Effector memory CD8-positive, alpha-beta T cell (primary cell): ENCODE results near the gene MYO15B.

Source experiments
- ATAC-seq: fragments of 150-1000 bp; cut with Tn5 transposase; replicated peaks from 2 replicates; pipeline ENCODE4 v1.10.0; 2021; ENCODE audit warnings: mild to moderate bottlenecking, moderate library complexity
- DNase-seq, 3 experiments: peaks; one replicate each; pipeline ENCODE4 v3.0.0; 2021
- H3K27ac Mint-ChIP-seq, 2 donors: one replicate each; pipeline ENCODE4 v1.8.0; 2022; ENCODE audit warnings: mild to moderate bottlenecking in 2 of 2, mixed read lengths in 2 of 2, moderate library complexity in 2 of 2
- H3K27me3 Mint-ChIP-seq, 2 donors: one replicate each; pipeline ENCODE4 v1.8.0; 2022; ENCODE audit warnings: mixed read lengths in 2 of 2
- H3K36me3 Mint-ChIP-seq: one replicate; pipeline ENCODE4 v1.8.0; 2022; ENCODE audit warnings: mild to moderate bottlenecking, moderate library complexity, mixed read lengths; ENCODE audit not compliant: insufficient read depth
- H3K4me1 Mint-ChIP-seq, 2 donors: one replicate each; pipeline ENCODE4 v1.8.0; 2022; ENCODE audit warnings: low read depth in 2 of 2, mixed read lengths in 2 of 2
- H3K4me3 Mint-ChIP-seq, 2 donors: one replicate each; pipeline ENCODE4 v1.8.0; 2022; ENCODE audit warnings: mild to moderate bottlenecking in 2 of 2, mixed read lengths in 2 of 2, moderate library complexity in 2 of 2
- H3K9me3 Mint-ChIP-seq, 2 donors: one replicate each; pipeline ENCODE4 v1.8.0; 2022; ENCODE audit warnings: mixed read lengths in 2 of 2

MYO15B gene

GRCh38 chr17:75622771-75623273, 35.2 kb downstream of the MYO15B start:
- H3K27ac Mint-ChIP-seq: peak overlapping the region in 1 of 2 donors; percentile 64

DNA sequence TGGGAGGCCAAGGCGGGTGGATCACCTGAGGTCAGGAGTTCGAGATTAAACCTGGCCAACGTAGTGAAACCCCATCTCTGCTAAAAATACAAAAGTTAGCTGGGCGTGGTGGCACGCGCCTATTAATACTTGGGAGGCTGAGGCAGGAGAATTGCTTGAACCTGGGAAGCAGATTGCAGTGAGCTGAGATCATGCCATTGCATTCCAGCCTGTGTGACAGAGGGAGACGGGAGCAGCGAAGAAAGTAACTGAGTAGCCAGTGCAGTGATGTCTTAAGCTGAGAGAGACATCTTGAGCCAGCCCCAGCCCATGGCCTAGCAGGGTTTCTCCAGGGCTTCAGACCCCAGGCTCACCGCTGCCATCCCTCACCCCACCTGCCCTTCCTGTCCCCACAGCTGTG, 35.8 kb downstream of the MYO15B start:
- Mint-ChIP-seq H3K27ac (peak overlapping the region in 1 of 2 donors; percentile 64), H3K27me3 (no peaks in the 10 kb centered on the region), H3K9me3 (no peaks in the 10 kb centered on the region), H3K36me3 (peaks cover 6% of the 10 kb centered on the region), H3K4me3 (no peak overlapping the region), H3K4me1 (peaks cover 0 to 2% of the 10 kb centered on the region in 2 donors)
- ATAC-seq (no peak), DNase-seq (no peak)

More at GRCh38 chr17:75622771-75623273, 35.2 kb downstream of the MYO15B start:
- no peaks in the 10 kb centered on the region for H3K9me3 Mint-ChIP-seq
- no peaks in the 10 kb centered on the region for H3K27me3 Mint-ChIP-seq
- H3K36me3 Mint-ChIP-seq: peaks cover 6% of the 10 kb centered on the region
- H3K4me1 Mint-ChIP-seq: peaks cover 0 to 2% of the 10 kb centered on the region in 2 donors
- ATAC-seq: no peak
- no peak for DNase-seq
- H3K4me3 Mint-ChIP-seq: no peak overlapping the region

DNA sequence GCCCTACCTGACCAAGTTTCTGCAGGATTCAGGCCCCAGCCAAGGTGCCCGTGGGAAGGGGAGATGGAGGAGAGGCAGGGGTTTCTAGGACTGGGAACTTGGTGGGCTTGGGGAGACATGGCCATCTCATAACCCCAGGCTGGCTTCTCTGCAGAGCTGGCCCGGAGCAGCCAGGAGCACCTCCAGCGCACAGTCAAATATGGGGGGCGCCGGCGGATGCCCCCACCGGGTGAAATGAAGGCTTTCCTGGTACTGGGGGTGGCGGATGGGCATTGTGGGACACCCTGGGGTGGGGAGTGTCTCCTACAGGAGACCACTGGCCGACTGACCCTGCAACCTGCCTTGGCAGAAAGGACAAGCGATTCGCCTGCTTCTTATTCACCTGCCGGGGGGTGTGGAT, 36.4 kb downstream of the MYO15B start:
- Mint-ChIP-seq H3K4me1 (peaks cover 0 to 2% of the 10 kb centered on the region in 2 donors), H3K27ac (no peak overlapping the region), H3K27me3 (no peaks in the 10 kb centered on the region), H3K9me3 (no peaks in the 10 kb centered on the region), H3K4me3 (no peak overlapping the region), H3K36me3 (peaks cover 6% of the 10 kb centered on the region)
- ATAC-seq (no peak), DNase-seq (no peak)

DNA sequence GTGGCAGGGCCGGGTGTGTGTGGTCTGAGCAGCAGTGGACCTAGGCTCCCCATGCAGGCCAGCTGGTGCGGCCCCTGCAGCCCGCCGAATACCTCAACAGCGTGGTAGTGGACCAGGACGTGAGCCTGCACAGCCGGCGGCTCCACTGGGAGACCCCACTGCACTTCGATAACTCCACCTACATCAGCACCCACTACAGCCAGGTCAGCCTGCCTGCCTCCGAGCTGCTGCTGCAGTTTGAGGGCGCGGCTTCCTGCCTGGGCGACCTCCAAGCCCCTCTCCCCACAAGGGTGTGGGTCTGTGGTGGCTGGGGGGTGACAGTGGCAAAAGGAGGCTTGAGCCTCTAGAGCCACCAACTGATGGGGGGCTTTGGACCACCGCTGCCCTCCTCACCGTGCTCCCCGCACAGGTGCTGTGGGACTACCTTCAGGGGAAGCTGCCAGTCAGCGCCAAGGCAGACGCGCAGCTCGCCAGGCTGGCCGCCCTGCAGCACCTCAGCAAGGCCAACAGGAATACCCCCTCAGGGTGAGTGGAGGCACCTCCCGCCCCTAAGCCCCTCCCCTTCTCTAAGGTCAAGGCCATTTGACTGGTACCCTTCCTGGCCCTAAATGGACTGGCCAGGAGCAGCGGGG, 37.2 kb downstream of the MYO15B start:
- Mint-ChIP-seq H3K9me3 (no peaks in the 10 kb centered on the region), H3K4me3 (no peak overlapping the region), H3K27ac (no peak overlapping the region), H3K27me3 (no peaks in the 10 kb centered on the region), H3K4me1 (peaks cover 0 to 2% of the 10 kb centered on the region in 2 donors), H3K36me3 (peaks cover 9% of the 10 kb centered on the region)
- DNase-seq (no peak), ATAC-seq (no peak)

DNA sequence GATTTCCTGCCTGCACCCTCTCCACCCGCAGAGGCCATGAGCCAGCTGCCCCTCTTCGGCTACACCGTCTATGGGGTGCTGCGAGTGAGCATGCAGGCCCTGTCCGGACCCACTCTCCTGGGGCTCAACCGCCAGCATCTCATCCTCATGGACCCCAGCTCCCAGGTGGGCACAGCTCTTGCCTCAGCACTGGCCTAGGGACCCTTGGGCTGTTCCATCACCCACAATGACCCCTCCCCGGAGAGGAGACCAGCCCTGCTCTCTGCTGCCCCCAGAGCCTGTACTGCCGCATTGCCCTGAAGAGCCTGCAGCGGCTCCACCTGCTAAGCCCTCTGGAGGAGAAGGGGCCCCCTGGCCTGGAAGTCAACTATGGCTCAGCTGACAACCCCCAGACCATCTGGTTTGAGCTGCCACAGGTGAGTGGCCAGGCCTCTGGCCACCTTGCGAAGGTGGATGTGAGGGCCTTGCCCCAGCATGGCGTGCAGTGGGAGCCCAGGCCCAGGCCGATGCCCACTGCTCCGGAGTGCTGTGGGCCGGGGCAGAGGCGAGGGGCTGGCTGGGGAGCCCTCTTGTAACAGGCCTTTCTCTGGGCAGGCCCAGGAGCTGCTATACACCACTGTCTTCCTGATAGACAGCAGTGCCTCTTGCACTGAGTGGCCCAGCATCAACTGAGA, 38.4 kb downstream of the MYO15B start:
- DNase-seq (no peak), ATAC-seq (no peak)
- peaks cover 9% of the 10 kb centered on the region for H3K36me3 Mint-ChIP-seq
- no peaks in the 10 kb centered on the region for H3K9me3 Mint-ChIP-seq
- H3K27ac Mint-ChIP-seq: no peak overlapping the region
- H3K4me1 Mint-ChIP-seq: no peaks in the 10 kb centered on the region
- H3K4me3 Mint-ChIP-seq: no peak overlapping the region
- no peaks in the 10 kb centered on the region for H3K27me3 Mint-ChIP-seq

GRCh38 chr17:75626496-75627038, 39.0 kb downstream of the MYO15B start:
- H3K27ac Mint-ChIP-seq: no peak overlapping the region
- H3K36me3 Mint-ChIP-seq: peaks cover 9% of the 10 kb centered on the region
- no peaks in the 10 kb centered on the region for H3K4me1 Mint-ChIP-seq

GRCh38 chr17:75627094-75627493, 39.5 kb downstream of the MYO15B start:
- H3K9me3 Mint-ChIP-seq: no peaks in the 10 kb centered on the region
- no peak for ATAC-seq
- H3K27ac Mint-ChIP-seq: peak overlapping the region in 1 of 2 donors; percentile 82
- peaks cover 9% of the 10 kb centered on the region for H3K36me3 Mint-ChIP-seq
- no peak overlapping the region for H3K4me3 Mint-ChIP-seq
- no peaks in the 10 kb centered on the region for H3K27me3 Mint-ChIP-seq
- no peak for DNase-seq
- no peaks in the 10 kb centered on the region for H3K4me1 Mint-ChIP-seq

More at GRCh38 chr17:75626496-75627038, 39.0 kb downstream of the MYO15B start:
- ATAC-seq (no peak), DNase-seq (no peak)
- Mint-ChIP-seq H3K9me3 (no peaks in the 10 kb centered on the region), H3K4me3 (no peak overlapping the region), H3K27me3 (no peaks in the 10 kb centered on the region)

DNA sequence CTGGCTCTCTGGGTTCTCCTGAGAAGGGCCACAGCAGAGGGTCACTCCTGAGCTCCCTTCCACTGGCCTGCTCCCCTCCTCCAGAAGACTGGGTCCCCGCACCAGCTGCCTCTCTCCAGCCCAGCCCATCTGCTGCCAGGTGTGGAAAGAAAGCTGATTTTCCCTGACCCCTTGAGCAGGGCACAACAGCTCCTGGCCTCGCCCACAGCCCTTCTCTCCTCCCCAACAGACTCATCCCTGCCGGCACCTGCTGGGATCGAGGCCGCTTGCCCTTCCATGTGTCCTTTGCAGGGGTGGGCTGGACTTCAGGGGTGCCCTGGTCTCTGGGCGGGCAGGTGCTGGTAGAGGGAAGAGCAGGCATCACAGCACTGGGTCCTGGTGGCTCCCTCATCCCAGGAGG, 40.8 kb downstream of the MYO15B start:
- ATAC-seq (no peak), DNase-seq (no peak)
- no peaks in the 10 kb centered on the region for H3K9me3 Mint-ChIP-seq

GRCh38 chr17:75629157-75629556, 41.6 kb downstream of the MYO15B start:
- no peaks in the 10 kb centered on the region for H3K9me3 Mint-ChIP-seq
- DNase-seq: no peak
- H3K36me3 Mint-ChIP-seq: peaks cover 3% of the 10 kb centered on the region
- H3K4me3 Mint-ChIP-seq: no peak overlapping the region
- H3K4me1 Mint-ChIP-seq: peaks cover 4 to 11% of the 10 kb centered on the region in 2 donors
- H3K27me3 Mint-ChIP-seq: no peaks in the 10 kb centered on the region
- ATAC-seq: no peak
- H3K27ac Mint-ChIP-seq: no peak overlapping the region

More for the DNA sequence above, 40.8 kb downstream of the MYO15B start:
- Mint-ChIP-seq H3K4me3 (no peak overlapping the region), H3K27me3 (no peaks in the 10 kb centered on the region), H3K4me1 (peaks cover 0 to 7% of the 10 kb centered on the region in 2 donors), H3K27ac (no peak overlapping the region), H3K36me3 (peaks cover 3% of the 10 kb centered on the region)

DNA sequence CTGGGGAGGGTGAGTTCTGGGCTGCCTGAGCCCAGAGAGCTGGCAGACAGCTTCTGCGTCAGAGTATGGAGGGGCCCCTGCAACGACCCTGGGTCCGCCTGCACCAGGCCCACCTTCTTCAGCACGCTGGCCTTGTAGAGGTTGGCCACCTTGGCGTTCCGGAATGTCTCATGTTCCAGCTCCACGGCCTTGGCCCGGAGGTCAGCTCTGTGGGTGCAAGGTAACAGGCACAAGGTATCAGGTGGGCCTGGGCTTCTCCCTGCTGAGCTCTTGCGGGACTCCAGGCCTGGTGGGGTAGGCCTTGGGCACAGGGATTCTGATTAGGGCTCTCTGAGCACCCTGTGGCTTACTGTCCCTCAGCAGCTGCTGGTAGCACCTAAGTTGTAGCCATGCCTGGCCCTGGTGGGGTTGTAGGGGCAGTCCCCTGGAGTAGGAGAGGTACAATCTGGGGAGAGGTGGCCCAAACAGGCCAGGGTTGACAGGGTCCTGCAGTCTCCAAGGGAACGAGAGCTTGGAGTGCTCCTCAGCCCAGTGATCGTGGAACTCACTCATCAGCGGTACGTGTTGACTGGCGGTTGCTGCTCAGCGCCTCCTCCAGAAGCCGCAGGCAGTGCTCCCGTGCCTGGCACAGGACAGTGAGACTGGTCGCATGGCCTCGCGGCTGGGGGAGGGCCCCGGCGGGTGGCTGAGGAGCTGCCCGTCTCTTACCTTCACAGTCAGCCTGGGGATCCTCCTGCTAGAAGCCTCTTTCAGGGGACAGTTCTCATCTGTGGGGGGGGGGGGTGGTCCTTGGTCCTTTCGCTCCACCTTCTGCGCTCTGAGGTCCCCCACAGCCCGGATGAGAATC, 42.7 kb downstream of the MYO15B start:
- Mint-ChIP-seq H3K27me3 (no peaks in the 10 kb centered on the region), H3K27ac (no peak overlapping the region), H3K4me3 (no peak overlapping the region), H3K4me1 (peaks cover 5 to 11% of the 10 kb centered on the region in 2 donors), H3K9me3 (no peaks in the 10 kb centered on the region), H3K36me3 (peaks cover 3% of the 10 kb centered on the region)
- ATAC-seq (no peak), DNase-seq (no peak)

GRCh38 chr17:75631353-75631752, 43.8 kb downstream of the MYO15B start:
- ATAC-seq (no peak), DNase-seq (no peak)
- H3K4me1 Mint-ChIP-seq: peaks cover 5 to 11% of the 10 kb centered on the region in 2 donors
- H3K27ac Mint-ChIP-seq: no peak overlapping the region
- peaks cover 3% of the 10 kb centered on the region for H3K36me3 Mint-ChIP-seq
- H3K4me3 Mint-ChIP-seq: no peak overlapping the region
- no peaks in the 10 kb centered on the region for H3K9me3 Mint-ChIP-seq
- no peaks in the 10 kb centered on the region for H3K27me3 Mint-ChIP-seq

- no peak overlapping the region for H3K27ac Mint-ChIP-seq
- ATAC-seq (no peak), DNase-seq (no peak)
- H3K4me3 Mint-ChIP-seq: no peak overlapping the region
- peaks cover 3% of the 10 kb centered on the region for H3K36me3 Mint-ChIP-seq
- H3K9me3 Mint-ChIP-seq: no peaks in the 10 kb centered on the region
- H3K4me1 Mint-ChIP-seq: peaks cover 5 to 11% of the 10 kb centered on the region in 2 donors
- no peaks in the 10 kb centered on the region for H3K27me3 Mint-ChIP-seq
Observed at GRCh38 chr17:75632428-75632827, 44.8 kb downstream of the MYO15B start.

GRCh38 chr17:75632863-75633485, 45.4 kb downstream of the MYO15B start, which contains the start of gene SMIM5:
SMIM5 (plus strand) TSS chr17:75633434; CDS start chr17:75640202, 6,768 bp downstream.
- Mint-ChIP-seq H3K9me3 (no peaks in the 10 kb centered on the region), H3K27me3 (no peaks in the 10 kb centered on the region), H3K4me1 (peaks cover 5 to 11% of the 10 kb centered on the region in 2 donors), H3K36me3 (peaks cover 3% of the 10 kb centered on the region), H3K27ac (peak within 1 kb of the TSS; percentile 35 to 68), H3K4me3 (no peak within 1 kb of the TSS)
- ATAC-seq (peak; percentile 95), DNase-seq (peak; percentile 76 to 83 (median 79))
